GM12878 (cell line): ENCODE data around the gene USP5. TPM values are rescaled to one million over a fixed set of nuclear protein-coding genes. Genes with fewer than 3 reads are reported as not detected.
A peak's percentile ranks its signal among the peaks of the same experiment; 100 is the strongest.

Experiments used
- ATAC-seq: fragments of 200-7000 bp; cut with Tn5 transposase; 3 replicates; pipeline ENCODE4 v1.9.1; 2020; ENCODE audit warnings: mild to moderate bottlenecking, moderate library complexity
- BruUV-seq: library from RNA; stranded (reverse); fragments of 400-500 nt; replicated peaks from 2 replicates; lab custom pipeline; 2021; lab: Mats Ljungman, UMichigan
- CTCF ChIA-PET: fragments of 300-600 bp; sonication (Branson Sonifier 250); formaldehyde crosslinking; extraction: SDS; loops from one replicate; lab custom pipeline; 2021; ENCODE audit warnings: inconsistent platforms; lab: Yijun Ruan, JAX
- POLR2A ChIA-PET: fragments of 350-600 bp; formaldehyde crosslinking; extraction: SDS; loops from one replicate; lab custom pipeline; 2021; ENCODE audit warnings: inconsistent platforms; lab: Charles Lee
- RAD21 ChIA-PET: fragments of 300-600 bp; sonication (Branson Sonifier 250); formaldehyde crosslinking; loops from one replicate; lab custom pipeline; 2023; ENCODE audit warnings: antibody characterized with exemption; ENCODE audit not compliant: unreplicated experiment; lab: Charles Lee
- SMC1A ChIA-PET: fragments of 300-600 bp; sonication (Branson Sonifier 250); formaldehyde crosslinking; loops from one replicate; lab custom pipeline; 2023; ENCODE audit not compliant: unreplicated experiment, uncharacterized antibody; lab: Charles Lee
- DNase-seq: peaks from one replicate; pipeline ENCODE4 v3.0.0-alpha.2; 2011; ENCODE audit warnings: low read depth, low spot score
- FAIRE-seq: peaks from 3 replicates; lab custom pipeline; 2011; peaks lifted over from hg19 to GRCh38; lab: Jason Lieb, UNC
- H2AFZ ChIP-seq: 2 replicates; pipeline ENCODE4 v1.6.0; 2011; ENCODE audit warnings: low read depth, low read length, control low read depth; ENCODE audit not compliant: control insufficient read depth
- H3K27ac ChIP-seq: 2 replicates; pipeline ENCODE4 v1.5.1; 2011; ENCODE audit warnings: control low read depth; ENCODE audit not compliant: control insufficient read depth, insufficient read depth
- H3K27me3 ChIP-seq, 2 experiments: replicated peaks in 1 of 2; 2 replicates each; pipeline versions ENCODE4 v1.6.0 to v1.6.1; 2011; ENCODE audit warnings: low read length in 1 of 2; ENCODE audit not compliant: control insufficient read depth in 2 of 2, insufficient read depth in 2 of 2
- H3K36me3 ChIP-seq, 2 experiments: 2 replicates each; pipeline ENCODE4 v1.5.1; 2011; ENCODE audit warnings: low read length in 1 of 2; ENCODE audit not compliant: control insufficient read depth in 2 of 2, insufficient read depth in 2 of 2
- H3K4me1 ChIP-seq: 2 replicates; pipeline ENCODE4 v1.6.1; 2011; ENCODE audit warnings: mild to moderate bottlenecking, low read length, moderate library complexity, mixed read lengths; ENCODE audit not compliant: control insufficient read depth, insufficient read depth
- H3K4me2 ChIP-seq: 2 replicates; pipeline ENCODE4 v1.6.0; 2011; ENCODE audit warnings: control low read depth; ENCODE audit not compliant: control insufficient read depth, insufficient read depth
- H3K4me3 ChIP-seq: fragments of 200-600 bp; sonication (generic); 2 replicates; pipeline ENCODE4 v1.5.1; 2016
- H3K79me2 ChIP-seq: 2 replicates; pipeline ENCODE4 v1.6.0; 2011; ENCODE audit warnings: low read length; ENCODE audit not compliant: control insufficient read depth, insufficient read depth
- H3K9ac ChIP-seq: 2 replicates; pipeline ENCODE4 v1.8.0; 2011; ENCODE audit warnings: low read length, control low read depth, mixed read lengths; ENCODE audit not compliant: control insufficient read depth, insufficient read depth
- H3K9me3 ChIP-seq: replicated peaks from 3 replicates; pipeline ENCODE4 v1.5.1; 2011; ENCODE audit warnings: mild to moderate bottlenecking, low read length; ENCODE audit not compliant: control insufficient read depth, insufficient read depth
- H4K20me1 ChIP-seq: 2 replicates; pipeline ENCODE4 v1.6.0; 2011; ENCODE audit not compliant: control insufficient read depth, insufficient read depth
- IKZF1 ChIP-seq: fragments of 450-650 bp; conservative IDR thresholded peaks from 2 replicates; pipeline ENCODE4 v1.6.1; 2017; ENCODE audit warnings: antibody characterized with exemption, mild to moderate bottlenecking
- IRF3 ChIP-seq: fragments of 450-650 bp; IDR thresholded peaks from 2 replicates; pipeline ENCODE4 v1.6.1; 2014; ENCODE audit warnings: mild to moderate bottlenecking
- MYC ChIP-seq: IDR thresholded peaks from 2 replicates; pipeline ENCODE4 v1.6.1; 2011; ENCODE audit warnings: mild to moderate bottlenecking, low read length, moderate library complexity, inconsistent platforms; ENCODE audit not compliant: insufficient read depth, insufficient replicate concordance, insufficient read length, severe bottlenecking
- NBN ChIP-seq: fragments of 450-650 bp; IDR thresholded peaks from 2 replicates; pipeline ENCODE4 v1.6.1; 2016
- SKIL ChIP-seq: fragments of 450-650 bp; IDR thresholded peaks from 2 replicates; pipeline ENCODE4 v1.6.1; 2017; ENCODE audit warnings: mild to moderate bottlenecking, low read depth, inconsistent platforms; ENCODE audit not compliant: poor library complexity, severe bottlenecking
- SUZ12 ChIP-seq: fragments of 200-600 bp; sonication (generic); IDR thresholded peaks from one replicate; pipeline ENCODE4 v1.6.1; 2018; ENCODE audit warnings: antibody characterized with exemption, mild to moderate bottlenecking; ENCODE audit not compliant: unreplicated experiment
- TBL1XR1 ChIP-seq: IDR thresholded peaks from 2 replicates; pipeline ENCODE4 v1.6.1; 2012; ENCODE audit warnings: low read depth, low read length, improper control_type of control experiment
- WGBS: methylation state at CpG from one replicate; pipeline ENCODE4 v1.1.6; 2016; ENCODE audit warnings: low lambda C conversion rate; ENCODE audit not compliant: insufficient replicate concordance, insufficient coverage; ENCODE audit errors: missing lambda C conversion rate; 5-methylcytosine and 5-hydroxymethylcytosine counted together
- in situ Hi-C: fragments of 300-500 bp; cut with MboI; formaldehyde crosslinking; loops from 9 replicates; pipeline ENCODE4 v1.14.3; 2018; ENCODE audit warnings: mixed read lengths
- intact Hi-C: fragments of 100-400 bp; cut with micrococcal nuclease; formaldehyde crosslinking; loops from one replicate; pipeline ENCODE4 v1.14.2; 2022; ENCODE audit not compliant: unreplicated experiment
- polyA plus RNA-seq, 11 experiments: library from polyadenylated mRNA; depleted of rRNA in 4 of 11; unstranded in 6 of 11; stranded (reverse) in 5 of 11; fragments of >200 nt; fragmentation: Nextera tagmentation in 4 of 11; fragmentation: Illumina TruSeq in 1 of 11; extraction: Ambion mirVana in 4 of 11; extraction: Trizol in 1 of 11; gene quantifications; 1 replicate in 1 of 11; 2 replicates in 10 of 11; pipeline versions ENCODE4 v1.2.1 to v1.2.3, GENCODE V29; 2011 to 2016; ENCODE audit warnings: inconsistent platforms in 2 of 11, missing spikeins in 2 of 11, low read depth in 1 of 11
- total RNA-seq, 4 experiments: library from RNA; depleted of rRNA in 3 of 4; stranded (reverse); fragments of >200 nt in 3 of 4; fragmentation: Illumina TruSeq in 1 of 4; extraction: Trizol in 1 of 4; gene quantifications; 2 replicates each; pipeline versions ENCODE4 v1.2.1 to v1.2.3, GENCODE V29; 2013 to 2021

USP5 gene
- total and polyA plus RNA-seq, 10 of the 15 experiments (the other 5 are each of a cell fraction or from before 2014, with no cell fraction given): 2.5 to 124 (median 74.6) TPM

- no peak for TF ChIP-seq TBL1XR1
- peak; percentile 62 for TF ChIP-seq IKZF1
- no peak for TF ChIP-seq SKIL
- TF ChIP-seq MYC: no peak
- no peak for TF ChIP-seq NBN
- no peak for TF ChIP-seq IRF3
Measured at GRCh38 chr12:6849427-6849826, 2.5 kb upstream of the USP5 start (continued).

- Histone ChIP-seq H3K27ac (peak overlapping the region; percentile 72), H2AFZ (no peak overlapping the region), H3K4me1 (peaks cover 28% of the 10 kb centered on the region), H3K9ac (peak overlapping the region; percentile 71), H3K9me3 (no peaks in the 10 kb centered on the region), H4K20me1 (no peaks in the 10 kb centered on the region), H3K36me3 (peaks cover 0 to 15% of the 10 kb centered on the region in 2 experiments; a peak in 3 of 4 replicates), H3K79me2 (peaks cover 40% of the 10 kb centered on the region), H3K27me3 (no peaks in the 10 kb centered on the region), H3K4me3 (peak overlapping the region; percentile 60), H3K4me2 (peak overlapping the region; percentile 96)
- FAIRE-seq: no peak
- in situ Hi-C loops: no loop called here
- TF ChIP-seq SUZ12: no peak
- BruUV-seq: no TSS peak
- POLR2A ChIA-PET: interaction anchor here (0.6 to 8.9 kb wide), 13 partner anchors 8 to 222 kb away, joined by 3 to 84 read pairs (median 4); partner anchors contain the start of genes COPS7A, SPSB2 and TPI1
- SMC1A ChIA-PET: interaction anchor here (0.6 to 5.0 kb wide), 7 partner anchors 9 to 96 kb away, joined by 3 to 22 read pairs (median 3); partner anchors contain the start of genes GNB3, MLF2 and SPSB2
- ATAC-seq: no peak
- CTCF ChIA-PET: interaction anchor here (0.6 to 9.9 kb wide), 6 partner anchors 11 to 469 kb away, joined by 3 to 173 read pairs (median 3); partner anchors contain the start of genes SPSB2 and TPI1
- no peak for DNase-seq
- RAD21 ChIA-PET: interaction anchor here (1.6 to 5.6 kb wide), 4 partner anchors 23 to 97 kb away, joined by 4 to 41 read pairs (median 16); partner anchors contain the start of genes MLF2 and SPSB2
- 93% methylated on average over 10 of the region's 10 CpGs for WGBS
- intact Hi-C loops: loop anchor here (5.0 kb wide), 1 partner anchor 163 kb away; the partner anchor contains the start of gene ZNF384
Measured at GRCh38 chr12:6849976-6850560, 1.9 kb upstream of the USP5 start.
